GM12873 (cell line): ENCODE results near the gene NECAB3.

ENCODE experiments used
- CTCF ChIP-seq: IDR thresholded peaks from 2 replicates; pipeline ENCODE4 v1.5.1; 2012; ENCODE audit warnings: low read depth, mild to moderate bottlenecking, moderate library complexity, low read length, control low read depth; ENCODE audit not compliant: insufficient read depth; ENCODE audit errors: missing control alignments

Gene NECAB3

GRCh38 chr20:33677991-33678702 is 3.9 kb upstream of the NECAB3 start:
- no peak for TF ChIP-seq CTCF

- TF ChIP-seq CTCF: no peak
Measured at GRCh38 chr20:33676652-33677645, 2.7 kb upstream of the NECAB3 start.

GRCh38 chr20:33676121-33676520 is 1.9 kb upstream of the NECAB3 start:
- no peak for TF ChIP-seq CTCF

GRCh38 chr20:33675136-33675959 is 1.1 kb upstream of the NECAB3 start:
- TF ChIP-seq CTCF: no peak

DNA sequence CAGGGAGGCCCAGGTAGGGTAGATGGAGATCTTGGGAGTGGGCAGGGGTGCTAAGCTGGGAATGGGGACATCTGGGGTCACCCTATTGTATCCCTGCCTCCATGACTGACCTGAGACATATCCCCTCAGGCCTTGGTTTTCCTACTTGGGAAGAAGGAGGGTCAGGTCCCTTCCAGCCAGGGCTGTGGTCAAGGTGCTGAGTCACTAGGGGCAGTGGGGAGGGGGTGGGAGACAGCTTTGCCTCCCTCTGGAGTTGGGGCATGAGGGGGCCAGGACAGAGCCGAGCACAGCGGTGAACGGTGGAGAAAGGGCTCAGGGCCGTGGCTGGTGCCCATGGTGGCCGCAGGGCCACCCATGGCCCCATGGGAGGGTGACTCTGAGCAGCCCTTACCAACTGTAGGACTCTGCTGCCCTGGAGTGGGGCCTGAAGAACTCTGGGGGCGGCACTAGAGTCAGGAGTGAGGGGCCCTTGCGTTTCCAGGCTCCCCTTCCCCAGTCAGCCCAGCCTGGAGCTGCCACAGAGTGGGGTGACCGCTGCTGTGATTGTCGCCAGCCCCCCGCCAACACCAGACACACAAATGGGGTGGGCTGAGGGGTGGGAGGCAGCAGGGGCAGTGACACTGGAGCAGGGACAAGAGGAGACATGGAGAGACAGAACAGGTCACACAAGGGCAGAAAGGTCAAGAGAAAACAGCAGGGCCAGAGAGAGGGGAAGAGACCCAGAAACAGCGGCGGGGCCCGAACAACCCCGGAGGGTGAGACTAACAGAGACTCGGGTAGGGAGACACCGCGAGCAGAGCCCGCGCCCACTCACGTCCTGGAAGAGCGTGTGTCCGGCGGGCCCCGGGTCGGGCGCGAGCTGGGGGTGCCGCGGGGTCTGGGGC is 576 bp downstream of the NECAB3 start:
- TF ChIP-seq CTCF: no peak

DNA sequence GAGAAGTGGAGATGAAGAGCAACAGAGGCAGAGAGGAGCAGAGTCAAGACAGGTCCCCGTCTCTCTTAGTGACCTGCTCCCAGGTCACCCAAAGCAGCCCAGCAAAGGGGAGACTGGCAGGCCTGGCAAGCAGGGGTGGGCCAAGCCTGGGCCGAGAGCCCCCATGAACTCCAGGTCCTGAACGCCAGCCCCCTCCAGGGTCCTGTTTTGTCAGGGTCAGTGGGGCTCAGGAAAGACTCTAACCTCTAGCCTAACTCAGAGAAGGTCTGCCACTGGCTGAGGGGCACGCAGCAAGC is 1.2 kb downstream of the NECAB3 start:
- TF ChIP-seq CTCF: no peak
